ENCODE measurements around the gene RAB4A.

RAB4A gene

DNA sequence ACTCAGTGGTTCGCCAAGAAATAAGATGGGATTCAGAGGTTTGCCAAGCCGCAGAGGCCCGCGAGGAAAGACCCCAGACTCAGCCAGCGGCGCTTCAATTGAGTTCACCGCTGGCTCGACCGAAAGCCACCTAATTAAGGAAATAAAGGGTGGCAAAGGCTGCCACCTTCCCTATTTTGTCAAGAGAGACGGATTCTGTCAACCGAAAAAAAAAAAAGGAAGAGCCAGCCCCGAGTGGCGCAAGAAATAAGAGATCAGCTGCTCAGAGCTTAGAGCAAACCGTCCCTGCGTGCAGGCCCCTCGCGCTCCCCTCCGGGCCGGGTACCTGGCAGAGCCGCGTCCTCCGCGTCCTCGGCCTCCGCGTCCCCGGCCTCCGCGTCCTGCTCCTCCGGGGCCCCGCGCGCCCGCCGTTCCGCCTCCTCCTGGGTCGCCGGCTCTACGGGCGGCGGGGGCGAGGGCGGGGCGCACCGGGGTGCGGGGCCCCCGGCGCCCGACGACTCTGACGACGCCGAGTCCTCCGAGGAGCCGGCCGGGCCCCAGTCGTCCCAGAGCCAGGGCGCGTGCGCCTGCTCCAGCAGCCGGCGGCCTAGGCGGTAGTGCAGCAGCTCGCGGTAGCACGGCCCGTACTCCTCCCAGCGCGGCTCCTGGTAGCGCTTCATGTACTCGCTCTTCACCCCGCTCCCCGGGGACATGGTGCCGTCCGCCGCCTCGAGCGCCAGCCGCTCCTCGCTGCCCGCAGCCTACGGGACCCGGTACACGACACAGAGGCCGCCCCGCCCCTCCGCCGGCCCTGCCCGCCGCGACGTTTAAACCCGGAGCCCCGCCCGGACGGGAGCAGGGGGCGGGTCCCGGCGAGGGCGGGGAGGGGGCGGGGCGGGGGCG lies 71.1 kb downstream of the RAB4A start:
- peak; percentile 90 for DNase-seq

GRCh38 chr1:229342656-229343569 lies 72.0 kb downstream of the RAB4A start, which contains the start of gene CCSAP:
Gene CCSAP (minus strand): TSS chr1:229343047. CDS start chr1:229342465, 582 bp downstream.
- DNase-seq = peak; percentile 52

GRCh38 chr1:229344139-229344538 lies 73.2 kb downstream of the RAB4A start:
- DNase-seq = no peak

GRCh38 chr1:229344937-229345684 lies 74.2 kb downstream of the RAB4A start:
- DNase-seq = no peak

GRCh38 chr1:229347528-229347927 lies 76.6 kb downstream of the RAB4A start:
- no peak for DNase-seq

DNA sequence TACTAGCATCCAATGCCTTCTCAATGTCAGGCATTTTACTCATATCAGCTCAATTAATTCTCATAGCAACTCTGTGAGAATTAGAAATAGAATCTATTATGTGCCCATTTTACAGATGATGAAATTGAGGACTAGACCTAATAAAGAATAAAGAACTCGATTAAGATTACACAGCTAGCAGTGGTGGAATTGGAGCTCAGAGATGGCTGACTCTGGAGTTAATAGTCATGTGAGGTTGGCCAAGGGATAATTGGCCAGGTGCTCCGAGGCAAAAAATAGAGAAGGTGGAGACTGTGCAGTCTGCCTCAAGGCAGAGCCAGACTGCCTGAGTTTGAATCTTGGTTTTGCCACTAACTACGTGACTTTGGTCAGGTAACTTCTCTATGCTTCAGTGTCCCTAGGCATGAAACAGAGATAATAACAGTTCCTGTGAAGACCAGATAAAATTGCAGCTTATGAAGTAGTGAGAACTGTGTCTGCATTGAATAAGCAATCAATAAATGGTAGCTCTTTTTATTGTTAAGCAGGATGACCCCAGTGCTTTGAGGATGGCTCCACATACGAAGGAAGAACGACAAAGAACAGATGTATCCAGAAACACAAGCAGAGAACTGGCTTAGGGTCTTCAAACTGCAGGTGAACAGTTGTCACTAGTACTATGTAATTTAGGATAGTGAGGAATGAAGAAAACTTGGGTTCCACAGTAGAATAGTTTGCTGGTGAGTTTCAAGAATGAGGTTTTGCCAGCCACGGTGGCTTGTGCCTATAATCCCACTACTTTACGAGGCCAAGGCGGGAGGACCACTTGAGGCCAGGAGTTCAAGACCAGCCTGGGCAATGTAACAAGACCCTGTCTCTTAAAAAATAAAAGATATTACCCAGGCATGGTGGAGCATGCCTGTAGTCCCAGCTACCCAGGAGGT lies 78.8 kb downstream of the RAB4A start:
- DNase-seq = no peak

GRCh38 chr1:229352975-229353374 lies 82.1 kb downstream of the RAB4A start:
- no peak for DNase-seq

DNA sequence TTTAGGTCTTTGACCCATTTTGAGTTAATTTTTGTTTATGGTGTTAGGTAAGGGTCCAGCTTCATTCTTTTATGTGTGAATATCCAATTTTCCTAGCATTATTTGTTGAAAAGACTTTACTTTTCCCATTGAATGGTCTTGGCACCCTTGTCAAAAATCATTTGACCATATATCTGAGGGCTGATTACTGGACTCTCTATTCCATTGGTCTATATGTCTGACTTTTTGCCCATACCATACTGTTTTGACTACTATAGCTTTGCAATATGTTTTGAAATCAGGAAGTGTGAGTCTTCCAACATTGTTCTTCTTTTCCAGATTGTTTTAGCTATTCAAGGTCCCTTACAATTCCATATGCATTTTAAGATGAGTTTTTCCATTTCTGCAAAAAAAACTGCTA lies 83.3 kb downstream of the RAB4A start:
- DNase-seq = no peak

Measured in GF-D8 (cell line).